ENCODE data around the gene ACP6. TPM values are rescaled to one million over a fixed set of nuclear protein-coding genes. Genes with fewer than 3 reads are reported as not detected.
A peak's percentile ranks its signal among the peaks of the same experiment; 100 is the strongest.
"Not testable (repeated sequence)": the region's sequence is repeated elsewhere in the genome, so short reads cannot be mapped to it uniquely, and the experiment has no call there.

ACP6 gene
- 20.7 TPM for polyA plus RNA-seq (2012; ENCODE audit: insufficient read depth, insufficient read length)

DNA sequence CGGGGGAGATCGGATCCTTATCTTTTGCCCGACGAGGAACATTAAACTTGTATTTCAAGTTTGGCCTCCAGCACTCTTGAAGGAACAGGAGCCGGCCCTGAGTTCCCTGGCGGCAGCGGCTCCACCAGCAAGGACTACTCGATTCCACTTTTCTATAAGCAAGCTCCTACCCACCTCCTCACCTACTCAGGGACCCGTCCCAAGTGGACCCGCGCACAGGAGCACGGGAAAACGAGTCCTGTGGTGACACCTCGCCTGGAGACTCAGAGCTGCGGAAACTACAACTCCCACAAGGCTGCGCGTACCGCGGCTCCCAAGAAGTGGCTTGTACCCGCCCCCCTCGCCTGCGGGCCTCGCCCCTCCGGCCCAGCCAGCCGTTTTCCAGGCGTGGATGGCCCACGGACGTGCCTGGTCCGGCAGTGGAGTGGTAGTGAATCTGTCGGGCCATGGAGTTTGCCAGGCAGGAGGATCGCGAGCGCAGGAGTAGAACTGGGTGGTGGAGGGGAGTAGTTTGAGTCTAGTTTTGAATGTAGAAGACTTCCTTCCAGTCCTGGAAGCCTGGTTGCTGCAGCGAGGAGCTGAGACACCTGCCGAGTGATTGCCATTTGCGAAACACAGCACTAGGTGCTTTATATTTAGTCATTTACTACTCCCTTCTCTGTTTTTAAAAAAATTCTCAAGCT is at the start of gene ACP6:
TSS of gene ACP6 (minus strand) at position 206 of the 683 bp plus-strand sequence. CDS start 476 bp downstream, outside the sequence.
- H3K4me3 ChIP-seq (ENCODE audit: low read length) = peak within 1 kb of the TSS; percentile 80
- DNase-seq (ENCODE audit: low read depth, low spot score) = peak; percentile 88

DNA sequence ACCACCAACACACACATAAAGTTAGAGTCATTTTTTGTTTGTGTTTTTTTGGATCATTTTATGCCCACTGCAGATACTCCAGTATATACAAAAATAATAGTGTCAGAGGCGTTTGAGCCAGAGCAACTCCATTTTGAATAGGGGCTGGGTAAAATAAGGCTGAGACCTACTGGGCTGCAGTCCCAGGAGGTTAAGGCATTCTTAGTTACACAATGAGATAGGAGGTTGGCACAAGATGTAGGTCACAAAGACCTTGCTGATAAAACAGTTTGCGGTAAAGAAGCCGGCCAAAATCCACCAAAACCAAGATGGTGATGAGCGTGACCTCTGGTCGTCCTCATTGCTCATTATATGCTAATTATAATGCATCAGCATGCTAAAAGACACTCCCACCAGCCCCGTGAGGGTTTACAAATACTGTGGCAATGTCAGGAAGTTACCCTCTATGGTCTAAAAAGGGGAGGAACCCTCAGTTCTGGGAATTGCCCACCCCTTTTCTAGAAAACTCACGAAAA is 49.4 kb upstream of the ACP6 start:
- no peak overlapping the region for H3K4me3 ChIP-seq (ENCODE audit: low read length)
- DNase-seq (ENCODE audit: low read depth, low spot score) = no peak

DNA sequence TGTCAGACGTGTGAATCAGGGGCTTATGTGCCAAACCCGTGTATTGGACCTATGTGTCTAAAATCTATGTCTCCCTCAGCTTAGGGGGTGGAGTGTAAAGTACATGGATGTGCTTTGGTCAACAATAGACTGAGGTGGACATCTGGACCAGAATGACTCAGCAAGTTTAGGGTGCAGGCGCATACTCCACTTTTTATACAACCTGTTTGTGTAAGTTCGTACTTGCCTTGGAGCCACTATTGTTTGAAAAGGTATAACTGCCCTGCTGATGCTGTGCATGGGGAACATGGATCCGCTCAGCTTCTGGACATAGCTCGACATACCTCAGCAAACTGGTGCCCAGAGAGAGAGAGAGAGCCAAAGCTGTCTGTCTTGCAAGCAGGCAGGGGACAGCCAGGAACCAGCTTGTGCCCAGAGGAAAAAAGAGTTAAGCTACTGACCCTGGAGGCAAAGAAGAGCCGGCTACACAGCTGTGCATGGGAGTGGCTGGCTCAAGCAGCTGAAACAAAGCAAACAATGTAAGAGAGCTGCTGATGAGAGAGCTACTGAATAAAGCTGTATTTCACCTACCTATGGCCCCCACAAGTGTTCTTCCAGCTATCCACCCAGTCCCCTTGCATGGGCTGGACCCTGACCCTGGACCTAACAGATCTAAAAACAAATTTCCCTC is 48.8 kb upstream of the ACP6 start:
- no peak for DNase-seq (ENCODE audit: low read depth, low spot score)
- H3K4me3 ChIP-seq (ENCODE audit: low read length) = no peak overlapping the region

DNA sequence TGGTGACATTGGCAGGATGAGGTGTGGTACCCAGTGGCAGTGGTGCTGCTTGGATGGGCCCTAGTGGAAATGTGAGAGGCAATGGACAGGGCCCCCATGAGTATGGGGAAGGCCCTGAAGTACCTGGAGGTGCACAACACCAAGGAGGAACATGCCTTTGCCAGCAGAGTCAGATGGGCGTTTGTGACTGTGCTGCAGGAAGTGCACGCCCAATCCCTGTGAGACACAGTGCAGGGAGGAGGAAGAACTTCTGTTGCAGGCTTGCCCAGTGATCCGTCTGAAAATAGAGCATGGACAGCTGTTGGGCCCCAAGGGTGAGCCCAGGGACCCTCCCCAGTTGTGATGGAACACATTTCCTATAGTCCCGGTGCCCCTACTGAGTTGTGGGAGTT is 47.4 kb upstream of the ACP6 start:
- no peak for DNase-seq (ENCODE audit: low read depth, low spot score)
- H3K4me3 ChIP-seq (ENCODE audit: low read length) = no peak overlapping the region

DNA sequence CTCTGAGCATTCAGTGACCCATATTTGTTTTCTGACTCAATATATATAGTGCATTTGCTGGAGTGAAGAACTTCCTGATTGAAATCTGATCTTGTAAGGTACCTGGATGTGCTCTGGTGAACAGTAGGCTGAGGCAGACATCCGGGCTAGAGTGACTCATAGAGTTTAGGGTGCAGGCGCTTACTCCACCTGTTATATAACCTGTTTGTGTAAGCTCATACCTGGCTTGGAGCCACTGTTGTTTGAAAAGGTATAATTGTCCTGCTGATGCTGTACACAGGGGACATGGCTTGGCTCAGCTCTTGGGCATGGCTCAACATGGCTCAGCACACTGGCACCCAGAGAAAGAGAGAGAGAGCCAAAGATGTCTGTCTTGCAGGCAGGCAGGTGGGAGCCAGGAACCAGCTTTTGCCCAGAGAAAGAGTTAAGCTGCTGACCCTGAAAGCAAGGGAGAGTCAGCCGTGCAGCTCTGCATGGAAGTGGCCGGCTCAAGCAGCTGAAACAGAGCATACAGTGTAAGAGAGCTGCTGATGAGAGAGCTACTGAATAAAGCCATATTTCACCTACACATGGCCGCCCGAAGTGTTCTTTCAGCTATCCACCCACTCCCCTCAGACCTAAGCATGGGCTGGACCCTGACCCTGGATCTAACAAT is 46.9 kb upstream of the ACP6 start:
- no peak overlapping the region for H3K4me3 ChIP-seq (ENCODE audit: low read length)
- no peak for DNase-seq (ENCODE audit: low read depth, low spot score)

DNA sequence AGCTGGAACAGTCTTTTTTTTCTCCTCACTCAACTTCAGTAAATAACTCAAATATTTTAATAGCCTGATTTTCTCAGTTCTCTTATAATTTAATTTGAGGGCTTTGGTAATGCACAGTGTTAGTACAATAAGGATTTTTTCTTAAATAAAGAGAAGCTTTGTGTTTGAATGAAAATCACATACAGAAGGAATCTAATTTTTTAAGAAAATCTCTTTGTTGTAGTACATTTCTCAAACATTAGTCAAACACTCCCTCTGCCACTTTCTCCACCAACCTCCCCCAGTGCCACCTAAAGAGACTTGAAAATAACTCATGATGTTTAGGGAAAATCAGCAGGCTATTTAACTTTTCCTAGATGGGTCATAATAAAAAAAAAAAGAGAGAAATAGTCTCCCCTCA is 42.3 kb upstream of the ACP6 start:
- no peak for DNase-seq (ENCODE audit: low read depth, low spot score)
- no peak overlapping the region for H3K4me3 ChIP-seq (ENCODE audit: low read length)

DNA sequence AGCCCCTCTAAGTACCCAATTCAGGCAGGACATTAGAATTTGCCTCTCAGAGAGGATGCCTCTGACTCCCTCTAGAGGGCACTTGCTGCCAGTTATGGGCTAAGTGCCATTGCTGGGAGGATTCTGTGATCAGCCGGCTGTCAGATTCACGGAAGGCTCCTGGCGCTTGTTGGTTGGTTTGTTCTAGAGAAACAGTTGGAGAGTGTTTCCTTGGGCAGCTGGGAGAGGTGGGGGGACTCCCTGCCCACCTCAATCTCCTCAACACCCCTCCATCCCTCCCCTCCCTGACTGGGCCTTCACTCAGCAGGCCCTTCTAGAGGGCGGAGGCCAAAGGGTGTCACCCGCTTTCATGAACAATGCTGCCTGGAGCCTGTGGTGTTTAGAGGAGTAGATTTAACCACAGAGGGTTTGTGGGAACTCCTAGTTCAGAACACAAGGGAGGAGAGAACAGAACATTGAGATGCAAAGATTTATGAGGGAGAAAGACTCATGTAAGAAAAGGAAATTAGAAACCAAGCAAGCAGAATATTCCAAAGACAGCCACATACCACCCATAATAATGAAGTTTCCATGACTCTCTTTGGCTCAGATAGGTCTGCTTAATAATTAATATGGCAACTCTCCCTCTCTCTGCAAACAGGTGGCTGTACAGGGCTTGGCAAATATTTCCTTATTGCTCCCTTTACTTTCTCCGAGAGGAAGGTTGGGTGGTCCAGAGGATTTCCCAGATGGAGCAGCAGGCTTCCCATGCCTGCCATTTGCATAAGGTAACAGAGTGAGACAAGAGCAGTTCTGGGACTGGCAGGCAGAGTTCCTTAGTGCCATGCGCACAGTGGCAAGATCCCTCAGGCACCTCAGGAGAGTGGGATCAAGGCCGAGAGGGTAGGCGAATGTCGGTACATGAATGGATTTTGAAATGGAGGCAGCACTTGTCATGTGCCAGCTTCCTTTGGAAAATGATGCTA is 30.0 kb upstream of the ACP6 start:
- peak; percentile 48 for DNase-seq (ENCODE audit: low read depth, low spot score)
- H3K4me3 ChIP-seq (ENCODE audit: low read length) = no peak overlapping the region

DNA sequence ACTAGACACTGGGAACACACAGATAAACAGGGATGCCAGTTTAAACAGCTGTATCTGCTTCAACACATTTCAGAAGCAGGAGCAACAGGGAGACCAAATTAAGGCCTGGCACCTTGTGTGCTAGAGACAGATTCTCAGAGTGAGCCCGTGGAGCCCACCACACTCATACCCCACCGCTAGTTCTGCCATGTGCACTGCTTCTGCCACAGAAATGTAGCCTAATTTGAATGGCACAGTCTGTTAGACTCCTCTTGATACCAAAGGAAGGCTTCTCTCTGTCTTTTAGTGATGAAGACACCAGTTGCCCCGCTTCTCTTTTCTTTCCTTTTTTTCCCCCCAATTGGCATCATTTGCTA is 29.3 kb upstream of the ACP6 start:
- H3K4me3 ChIP-seq (ENCODE audit: low read length) = no peak overlapping the region
- DNase-seq (ENCODE audit: low read depth, low spot score) = no peak

DNA sequence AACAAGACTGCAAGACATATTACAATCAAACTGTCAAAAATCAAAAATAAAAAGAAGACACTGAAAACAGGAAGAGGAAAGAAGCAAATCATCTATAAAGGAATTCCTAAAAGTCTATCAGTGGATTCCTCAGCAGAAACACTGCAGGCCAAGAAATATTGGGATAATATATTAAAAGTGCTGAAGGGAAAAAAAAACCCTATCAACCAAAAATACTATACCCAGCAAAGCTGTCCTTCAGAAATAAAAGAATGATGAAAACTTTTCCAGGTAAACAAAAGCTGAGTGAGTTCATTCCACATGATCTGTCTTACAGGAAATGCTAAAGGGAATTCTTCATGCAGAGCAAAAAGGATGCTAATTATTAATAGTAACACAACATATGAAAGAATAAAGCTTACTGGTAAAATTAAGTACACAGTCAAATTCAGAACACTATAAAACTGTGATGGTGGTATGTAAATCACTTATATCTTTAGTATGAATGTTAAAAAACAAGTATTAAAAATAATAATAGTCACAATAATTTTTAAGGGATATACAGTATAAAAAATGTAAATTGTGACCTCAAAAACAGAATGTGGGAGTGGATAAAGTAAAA is 12.9 kb upstream of the ACP6 start:
- no peak overlapping the region for H3K4me3 ChIP-seq (ENCODE audit: low read length)
- no peak for DNase-seq (ENCODE audit: low read depth, low spot score)

DNA sequence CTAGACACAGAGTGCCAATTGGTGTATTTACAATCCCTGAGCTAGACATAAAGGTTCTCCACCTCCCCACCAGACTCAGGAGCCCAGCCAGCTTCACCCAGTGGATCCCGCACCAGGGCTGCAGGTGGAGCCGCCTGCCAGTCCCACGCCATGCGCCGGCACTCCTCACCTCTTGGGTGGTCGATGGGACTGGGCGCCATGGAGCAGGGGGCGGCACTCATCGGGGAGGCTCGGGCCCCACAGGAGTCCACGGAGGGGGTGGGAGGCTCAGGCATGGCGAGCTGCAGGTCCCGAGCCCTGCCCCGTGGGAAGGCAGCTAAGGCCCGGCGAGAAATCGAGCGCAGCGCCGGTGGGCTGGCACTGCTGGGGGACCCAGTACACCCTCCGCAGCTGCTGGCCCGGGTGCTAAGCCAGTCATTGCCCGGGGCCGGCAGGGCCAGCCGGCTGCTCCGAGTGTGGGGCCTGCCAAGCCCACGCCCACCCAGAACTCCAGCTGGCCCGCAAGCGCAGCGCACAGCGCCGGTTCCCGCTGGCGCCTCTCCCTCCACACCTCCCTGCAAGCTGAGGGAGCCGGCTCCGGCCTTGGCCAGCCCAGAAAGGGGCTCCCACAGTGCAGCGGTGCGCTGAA is 10.4 kb upstream of the ACP6 start:
- H3K4me3 ChIP-seq (ENCODE audit: low read length) = not testable (repeated sequence)

DNA sequence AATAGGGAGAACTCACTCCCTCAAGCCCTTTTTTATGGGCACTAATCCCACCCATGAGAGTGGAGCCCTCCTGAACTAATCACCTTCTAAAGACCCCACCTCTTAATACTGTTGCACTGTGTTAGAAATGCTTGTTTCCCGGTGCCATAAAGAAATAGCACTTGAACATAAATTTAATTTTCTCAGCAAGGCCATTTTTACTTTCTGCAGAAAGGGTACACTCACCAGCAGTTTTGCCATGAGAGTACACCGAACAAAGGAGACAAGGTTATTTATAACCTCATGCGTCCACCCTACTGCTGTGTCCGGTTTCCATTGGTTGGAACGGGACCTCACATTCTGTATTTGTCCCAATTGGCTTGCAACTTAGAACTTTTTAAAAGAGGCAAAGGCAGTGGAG is 7.4 kb upstream of the ACP6 start:
- not testable (repeated sequence) for DNase-seq (ENCODE audit: low read depth, low spot score); H3K4me3 ChIP-seq (ENCODE audit: low read length)

More for the DNA sequence above, 10.4 kb upstream of the ACP6 start:
- not testable (repeated sequence) for DNase-seq (ENCODE audit: low read depth, low spot score)

DNA sequence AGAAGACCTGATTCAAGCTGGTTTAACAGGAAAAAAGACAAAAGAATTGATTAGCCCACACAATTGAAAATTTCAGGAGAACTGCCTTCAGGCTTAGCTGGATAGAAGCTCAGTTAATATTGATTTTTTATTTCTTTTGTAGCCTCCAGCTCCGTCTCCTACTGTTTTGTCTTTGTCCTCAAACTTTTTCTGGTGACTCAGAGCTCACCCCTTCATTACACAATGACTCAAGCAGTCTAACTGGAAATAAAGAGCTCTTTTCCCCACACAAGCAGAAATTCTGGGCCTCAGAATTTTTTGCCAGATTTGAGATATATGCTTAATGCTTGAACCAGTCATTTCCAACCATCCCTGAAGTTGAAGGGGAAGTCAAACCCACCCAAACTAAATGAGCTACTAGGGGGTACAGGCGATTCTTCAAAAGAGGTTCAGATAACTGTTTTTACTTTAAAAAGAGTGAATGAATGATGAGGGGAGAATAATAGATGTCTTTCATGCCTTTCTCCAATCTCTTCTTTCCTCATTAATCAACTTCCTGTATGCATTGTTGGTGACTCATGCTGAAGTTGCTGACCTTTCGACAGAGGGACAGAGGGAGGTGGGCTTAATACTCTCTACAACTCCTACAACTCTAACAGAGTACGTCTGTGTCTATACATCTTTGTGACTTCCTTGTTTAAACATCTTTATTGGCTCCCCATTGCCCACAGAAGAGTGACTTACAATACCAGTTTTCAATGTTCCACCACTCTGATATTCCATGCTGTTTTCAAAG is 6.2 kb upstream of the ACP6 start:
- H3K4me3 ChIP-seq (ENCODE audit: low read length) = no peak overlapping the region
- no peak for DNase-seq (ENCODE audit: low read depth, low spot score)

DNA sequence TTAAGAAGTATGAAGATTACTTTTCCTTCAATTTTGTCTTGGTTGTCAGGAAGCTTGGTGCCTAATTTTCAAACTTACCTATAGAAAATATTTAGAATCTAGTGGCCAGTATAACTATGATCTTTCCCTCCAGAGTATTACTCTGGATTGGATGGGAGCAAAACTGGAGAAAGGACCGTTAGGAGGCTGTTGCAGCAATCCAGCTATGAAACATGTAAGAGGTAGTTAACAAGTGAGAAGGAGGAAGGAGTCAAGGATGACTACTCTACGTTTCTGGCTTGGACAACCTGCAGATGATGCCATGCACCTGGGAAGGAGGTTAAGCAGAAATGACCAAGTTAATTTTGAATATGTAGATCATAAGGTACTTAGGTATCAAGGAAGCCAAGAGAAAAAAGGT is 3.5 kb upstream of the ACP6 start:
- no peak for DNase-seq (ENCODE audit: low read depth, low spot score)
- no peak overlapping the region for H3K4me3 ChIP-seq (ENCODE audit: low read length)

DNA sequence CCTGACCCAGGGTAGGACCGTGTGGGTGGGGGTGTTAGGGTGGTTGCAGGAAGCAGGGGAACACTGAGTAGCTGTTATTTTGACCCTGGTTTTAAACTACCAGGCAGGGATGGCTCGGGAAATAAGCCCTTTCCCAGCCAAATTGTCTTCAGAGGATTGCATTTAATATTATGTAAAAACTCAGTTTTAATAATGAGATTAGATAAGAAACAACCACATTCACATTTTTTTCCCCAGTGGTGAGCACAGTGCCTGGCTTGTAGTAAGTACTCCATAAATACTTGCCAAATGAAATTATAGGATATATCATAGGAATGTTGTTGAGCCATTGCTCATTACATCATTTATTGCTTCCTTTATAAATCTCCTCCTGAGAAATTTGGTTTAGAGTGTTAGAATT is 3.1 kb upstream of the ACP6 start:
- no peak overlapping the region for H3K4me3 ChIP-seq (ENCODE audit: low read length)
- no peak for DNase-seq (ENCODE audit: low read depth, low spot score)

DNA sequence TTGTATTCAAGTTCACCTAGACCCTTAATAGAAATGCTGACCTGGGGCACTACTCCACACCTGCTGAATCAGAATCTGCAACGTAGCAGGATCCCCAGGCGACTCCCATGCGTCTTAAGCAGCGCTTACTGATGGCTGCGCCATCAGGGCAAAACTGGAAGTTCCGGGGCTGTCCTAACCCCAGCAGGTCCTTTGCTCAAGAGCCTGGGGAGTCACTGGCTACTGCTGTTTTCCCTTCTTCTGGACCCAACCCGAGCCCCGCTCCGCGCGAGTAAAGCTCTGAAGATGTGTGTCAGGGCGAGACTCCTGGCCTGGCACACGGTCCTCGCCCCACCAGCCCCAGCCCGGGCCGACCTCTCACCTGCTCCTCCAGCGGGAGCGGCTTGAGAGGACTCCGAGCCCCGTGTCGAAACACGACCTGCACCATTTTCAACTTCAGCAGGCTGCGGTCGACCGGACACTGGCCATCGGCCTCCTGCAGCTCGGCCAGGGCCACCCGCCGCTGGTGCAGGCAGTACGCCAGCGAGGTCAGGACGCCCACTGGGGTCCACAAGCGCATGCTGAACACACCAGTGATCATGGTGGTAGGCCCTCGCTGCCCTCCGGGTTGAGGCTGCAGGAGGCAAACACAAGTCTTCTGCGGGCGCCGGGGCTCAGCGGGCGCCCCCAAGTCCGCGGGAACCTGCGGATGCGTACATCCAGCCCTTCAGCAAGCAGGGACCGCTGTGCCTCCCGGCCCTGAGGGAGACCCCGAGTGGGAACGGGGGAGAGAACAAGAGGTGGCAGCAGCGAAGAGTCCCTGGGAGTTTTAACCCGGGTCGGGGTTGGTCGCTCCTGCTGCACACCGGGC is 630 bp downstream of the ACP6 start:
- DNase-seq (ENCODE audit: low read depth, low spot score) = no peak
- H3K4me3 ChIP-seq (ENCODE audit: low read length) = peak overlapping the region; percentile 80

DNA sequence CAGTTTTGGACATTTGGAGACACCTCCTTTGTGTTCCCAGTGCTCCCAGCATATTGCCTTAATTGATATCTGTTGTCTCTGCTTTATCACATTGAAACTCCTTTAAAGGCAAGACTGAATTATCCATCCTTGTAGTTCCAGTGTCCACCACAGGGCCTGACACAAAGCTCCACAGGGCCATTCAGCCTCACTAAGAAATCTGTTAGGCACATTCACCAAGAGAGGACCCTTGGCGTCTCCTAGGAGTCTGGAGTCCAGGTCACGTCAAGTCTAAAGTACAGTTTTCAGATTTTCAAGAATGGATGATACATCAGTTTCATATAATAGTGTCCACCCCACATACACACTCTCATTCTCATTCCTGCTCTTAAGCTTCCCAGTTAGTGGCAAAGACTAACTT is 4.8 kb downstream of the ACP6 start:
- no peak overlapping the region for H3K4me3 ChIP-seq (ENCODE audit: low read length)
- DNase-seq (ENCODE audit: low read depth, low spot score) = no peak

DNA sequence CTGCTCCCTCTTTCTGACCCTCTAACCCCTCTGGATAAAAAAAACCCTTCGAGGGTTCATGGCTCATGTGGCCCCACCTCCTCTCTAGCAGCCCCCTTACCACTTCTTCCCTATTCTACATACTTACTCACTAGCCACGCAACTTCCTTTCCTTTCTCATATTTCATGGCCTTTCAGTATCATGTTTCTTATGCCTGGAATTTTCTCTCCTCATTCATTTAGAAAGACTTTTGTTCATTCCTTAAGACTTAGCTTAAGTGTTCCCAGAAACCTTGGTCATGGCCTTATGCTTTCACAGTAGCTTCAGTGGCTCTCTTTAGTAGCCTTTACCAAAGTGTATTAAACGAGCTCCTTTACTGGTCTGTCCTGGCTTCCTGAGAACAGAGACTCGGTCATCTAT is 6.1 kb downstream of the ACP6 start:
- H3K4me3 ChIP-seq (ENCODE audit: low read length) = no peak overlapping the region
- no peak for DNase-seq (ENCODE audit: low read depth, low spot score)

Data from Jurkat, Clone E6-1 (cell line).